Glutamatergic neuron (in vitro differentiated cells): ENCODE measurements around the gene MPPED2. TPM values are rescaled to one million over a fixed set of nuclear protein-coding genes. Genes with fewer than 3 reads are reported as not detected.

Experiments used
- DNase-seq: peaks from one replicate; pipeline ENCODE4 v3.0.0; 2022
- H3K27ac Mint-ChIP-seq: one replicate; pipeline ENCODE4 v1.8.0; 2020; ENCODE audit warnings: mild to moderate bottlenecking, mixed read lengths, inconsistent platforms; ENCODE audit not compliant: unreplicated experiment
- H3K27me3 Mint-ChIP-seq: one replicate; pipeline ENCODE4 v1.8.0; 2020; ENCODE audit warnings: mild to moderate bottlenecking, moderate library complexity, mixed read lengths, inconsistent platforms; ENCODE audit not compliant: unreplicated experiment
- H3K36me3 Mint-ChIP-seq: one replicate; pipeline ENCODE4 v1.8.0; 2020; ENCODE audit warnings: mild to moderate bottlenecking, mixed read lengths, inconsistent platforms; ENCODE audit not compliant: unreplicated experiment
- H3K4me1 Mint-ChIP-seq: one replicate; pipeline ENCODE4 v1.8.0; 2020; ENCODE audit warnings: mild to moderate bottlenecking, low read depth, mixed read lengths, inconsistent platforms; ENCODE audit not compliant: unreplicated experiment
- H3K4me3 Mint-ChIP-seq: one replicate; pipeline ENCODE4 v1.8.0; 2020; ENCODE audit warnings: mild to moderate bottlenecking, mixed read lengths, inconsistent platforms; ENCODE audit not compliant: unreplicated experiment
- H3K9me3 Mint-ChIP-seq: one replicate; pipeline ENCODE4 v1.8.0; 2020; ENCODE audit warnings: mild to moderate bottlenecking, moderate library complexity, mixed read lengths, inconsistent platforms; ENCODE audit not compliant: unreplicated experiment
- CTCF ChIP-seq: fragments of 200-600 bp; sonication (generic); IDR thresholded peaks from one replicate; pipeline ENCODE4 v1.5.0; 2021; ENCODE audit not compliant: partially characterized antibody, unreplicated experiment
- total RNA-seq: library from RNA; stranded (reverse); fragmentation: NEBNext Ultra II Directional; extraction: Animal tissue kit (Norgen Biotek cat#: 25700); gene quantifications from one replicate; pipeline ENCODE4 v1.2.1, GENCODE V29; 2021; ENCODE audit not compliant: unreplicated experiment

MPPED2 gene
- total RNA-seq, 1 donor from 2014 or later, result 11.0 TPM

DNA sequence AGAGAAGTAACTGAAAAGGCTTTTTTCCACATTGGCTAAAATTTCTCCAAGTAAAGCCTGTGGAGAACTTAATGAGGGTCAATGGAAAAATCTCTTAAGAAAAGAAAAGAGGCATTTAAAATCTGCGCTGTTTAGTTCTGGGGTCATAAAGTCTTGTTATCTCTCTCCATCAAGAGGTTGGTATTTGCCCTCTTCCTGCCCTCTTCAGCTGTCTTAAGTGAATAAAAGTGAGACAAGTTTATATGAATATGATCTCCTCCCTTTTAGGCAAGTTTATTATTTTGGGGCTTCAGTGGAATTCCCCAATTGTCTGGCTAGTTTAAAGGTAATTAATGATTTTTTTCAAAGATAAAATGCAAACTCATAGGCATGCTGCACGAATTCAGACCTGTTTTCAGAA lies 173.6 kb downstream of the MPPED2 start:
- no peak for TF ChIP-seq CTCF
- Mint-ChIP-seq H3K36me3 (no peaks in the 10 kb centered on the region), H3K27ac (no peak overlapping the region), H3K9me3 (no peaks in the 10 kb centered on the region), H3K4me1 (peaks cover 3% of the 10 kb centered on the region), H3K4me3 (no peak overlapping the region), H3K27me3 (no peaks in the 10 kb centered on the region)
- no peak for DNase-seq

GRCh38 chr11:30411383-30411782 lies 174.8 kb downstream of the MPPED2 start:
- H3K36me3 Mint-ChIP-seq, result no peaks in the 10 kb centered on the region
- no peak overlapping the region for H3K27ac Mint-ChIP-seq
- TF ChIP-seq CTCF, result no peak
- H3K4me3 Mint-ChIP-seq, result no peak overlapping the region
- no peaks in the 10 kb centered on the region for H3K4me1 Mint-ChIP-seq
- DNase-seq, result no peak
- no peaks in the 10 kb centered on the region for H3K9me3 Mint-ChIP-seq
- no peaks in the 10 kb centered on the region for H3K27me3 Mint-ChIP-seq

GRCh38 chr11:30406978-30407762 lies 179.0 kb downstream of the MPPED2 start:
- H3K27ac Mint-ChIP-seq, result no peak overlapping the region
- DNase-seq, result no peak
- H3K9me3 Mint-ChIP-seq, result no peaks in the 10 kb centered on the region
- no peaks in the 10 kb centered on the region for H3K36me3 Mint-ChIP-seq
- H3K4me3 Mint-ChIP-seq, result no peak overlapping the region
- TF ChIP-seq CTCF, result no peak
- H3K27me3 Mint-ChIP-seq, result no peaks in the 10 kb centered on the region
- H3K4me1 Mint-ChIP-seq, result no peaks in the 10 kb centered on the region

- Mint-ChIP-seq H3K4me3 (no peak overlapping the region), H3K4me1 (no peaks in the 10 kb centered on the region), H3K27me3 (no peaks in the 10 kb centered on the region), H3K36me3 (no peaks in the 10 kb centered on the region), H3K9me3 (no peaks in the 10 kb centered on the region), H3K27ac (no peak overlapping the region)
- TF ChIP-seq CTCF, result no peak
- DNase-seq, result no peak
Measured at GRCh38 chr11:30405385-30405784, 180.8 kb downstream of the MPPED2 start.

DNA sequence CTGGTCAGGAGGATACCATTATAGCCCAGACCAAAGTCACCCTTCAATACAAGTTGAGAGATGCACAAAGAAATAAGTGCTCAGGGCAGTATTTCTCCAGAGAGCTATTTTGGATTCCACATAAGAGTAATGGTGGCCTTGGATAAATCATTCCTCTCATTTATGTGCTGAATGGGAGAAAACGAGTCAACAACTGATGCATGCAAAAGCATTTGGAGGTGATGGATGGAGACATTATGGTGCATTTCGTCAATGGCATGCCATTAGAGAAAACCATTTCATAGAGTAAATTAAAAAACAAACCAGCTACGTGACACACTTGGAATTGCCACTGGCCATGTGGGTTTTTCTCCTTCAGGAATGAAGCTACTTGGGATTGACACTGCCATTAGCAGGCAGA lies 182.0 kb downstream of the MPPED2 start:
- no peak for DNase-seq
- Mint-ChIP-seq H3K36me3 (no peaks in the 10 kb centered on the region), H3K4me1 (no peaks in the 10 kb centered on the region), H3K4me3 (no peak overlapping the region), H3K27me3 (no peaks in the 10 kb centered on the region), H3K27ac (no peak overlapping the region), H3K9me3 (no peaks in the 10 kb centered on the region)
- no peak for TF ChIP-seq CTCF
